DMS 273 (cell line): ENCODE results near the gene DNAAF2.

Experiments used
- DNase-seq: peaks from one replicate; lab custom pipeline; 2025; ENCODE audit not compliant: unreplicated experiment; lab: John Stamatoyannopoulos, UW

The DNAAF2 gene

DNA sequence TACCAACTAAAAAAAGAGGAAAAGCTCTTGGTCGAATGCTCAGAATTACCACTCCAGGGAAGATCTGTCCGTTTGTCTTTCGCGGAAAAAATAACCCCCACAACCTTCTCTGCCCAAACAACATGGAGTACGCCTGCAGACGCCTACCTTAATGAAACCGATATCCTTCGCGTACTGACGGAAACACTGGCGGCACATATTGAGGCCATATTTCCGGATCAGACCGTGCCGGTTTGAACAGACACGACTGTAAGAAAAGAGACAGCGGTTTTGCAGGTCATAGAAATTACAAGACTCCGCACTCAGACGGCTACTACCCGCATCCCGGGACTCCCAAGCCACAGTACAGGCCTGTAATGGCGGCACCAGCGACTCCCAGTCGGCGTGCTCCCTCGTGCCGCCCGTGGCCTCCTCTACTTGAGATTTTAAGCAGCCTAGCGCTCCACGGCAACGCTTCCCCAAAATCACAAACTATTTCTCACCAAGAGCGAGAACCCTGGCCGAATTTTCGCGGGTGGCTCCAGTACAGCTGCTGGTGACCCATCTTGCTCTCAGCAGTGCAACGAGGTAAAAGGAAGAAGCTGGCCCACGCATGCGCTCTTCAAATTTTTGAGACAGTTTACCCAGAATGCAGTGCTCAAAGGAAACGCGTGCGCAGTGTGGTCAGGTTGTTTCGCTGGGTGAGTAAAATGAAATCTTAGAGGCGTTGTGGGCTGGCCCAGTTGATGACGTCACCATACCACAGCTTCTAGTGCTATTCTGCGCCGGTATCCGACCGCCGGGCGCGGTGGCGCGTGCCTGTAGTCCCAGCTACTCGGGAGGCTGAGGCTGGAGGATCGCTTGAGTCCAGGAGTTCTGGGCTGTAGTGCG lies 49.0 kb downstream of the DNAAF2 start, which contains the start of gene RPS29:
RPS29 (minus strand) TSS at position 578 of the 870 bp plus-strand sequence; CDS start at position 544, 34 bp downstream.
- DNase-seq, result peak; percentile 99

- DNase-seq, result peak; percentile 29
Observed at GRCh38 chr14:49584981-49585640, 49.9 kb downstream of the DNAAF2 start.

DNA sequence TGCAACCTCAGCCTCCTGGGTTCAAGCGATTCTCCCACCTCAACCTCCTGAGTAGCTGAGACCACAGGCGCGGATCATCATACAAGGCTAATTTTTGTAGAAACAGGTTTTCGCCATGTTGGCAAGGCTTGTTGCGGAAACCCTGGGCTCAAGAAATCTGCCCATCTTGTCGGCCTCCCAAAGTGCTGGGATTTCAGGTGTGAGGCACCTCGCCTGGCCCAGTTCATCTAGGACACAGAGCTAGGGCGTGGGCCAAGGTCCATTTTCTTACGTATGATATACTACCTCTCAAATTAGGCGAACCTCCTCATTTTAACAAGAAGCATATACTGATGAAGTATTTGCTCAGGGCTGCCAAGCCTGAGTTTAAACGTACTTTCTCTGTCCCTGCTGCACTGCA lies 51.0 kb downstream of the DNAAF2 start:
- no peak for DNase-seq

GRCh38 chr14:49583629-49584028 lies 51.4 kb downstream of the DNAAF2 start:
- no peak for DNase-seq

DNA sequence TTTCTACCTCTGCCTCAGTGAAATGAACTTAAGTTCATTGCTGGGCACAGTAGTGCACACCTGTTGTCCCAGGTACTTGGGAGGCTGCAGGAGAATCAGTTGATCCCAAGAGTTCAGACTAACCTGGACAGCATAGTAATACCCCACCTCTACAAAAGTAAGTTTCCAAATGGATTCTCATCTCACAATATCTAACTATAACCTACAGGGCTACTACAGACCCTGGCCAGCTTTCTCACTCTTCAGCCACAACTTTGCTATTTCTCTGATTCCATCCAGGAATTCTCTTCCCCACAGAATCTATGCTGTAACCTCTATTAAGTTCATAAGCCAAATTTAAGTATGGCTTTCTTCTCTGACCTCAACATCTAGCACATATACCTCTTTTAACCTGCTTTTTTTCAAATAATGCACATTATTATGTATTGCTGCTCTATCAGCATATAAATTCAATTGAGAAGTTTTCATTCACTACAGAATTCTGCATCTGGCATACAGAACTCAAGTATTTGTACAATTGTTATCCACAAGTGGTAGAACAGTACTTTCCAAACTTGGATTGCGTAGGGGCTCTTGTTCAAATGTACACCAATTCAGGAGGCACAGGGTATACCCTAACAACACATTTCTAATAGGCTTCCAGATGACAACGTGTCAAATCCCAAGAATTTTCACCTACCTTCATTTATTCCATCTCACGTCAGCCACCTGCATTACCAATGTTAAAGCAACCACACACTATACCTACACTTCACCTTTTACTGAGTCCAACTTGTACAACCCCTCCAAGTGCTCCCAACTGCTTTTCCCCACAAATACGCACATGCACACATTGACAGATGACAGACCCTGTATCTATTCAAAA lies 52.7 kb downstream of the DNAAF2 start:
- peak; percentile 56 for DNase-seq

DNA sequence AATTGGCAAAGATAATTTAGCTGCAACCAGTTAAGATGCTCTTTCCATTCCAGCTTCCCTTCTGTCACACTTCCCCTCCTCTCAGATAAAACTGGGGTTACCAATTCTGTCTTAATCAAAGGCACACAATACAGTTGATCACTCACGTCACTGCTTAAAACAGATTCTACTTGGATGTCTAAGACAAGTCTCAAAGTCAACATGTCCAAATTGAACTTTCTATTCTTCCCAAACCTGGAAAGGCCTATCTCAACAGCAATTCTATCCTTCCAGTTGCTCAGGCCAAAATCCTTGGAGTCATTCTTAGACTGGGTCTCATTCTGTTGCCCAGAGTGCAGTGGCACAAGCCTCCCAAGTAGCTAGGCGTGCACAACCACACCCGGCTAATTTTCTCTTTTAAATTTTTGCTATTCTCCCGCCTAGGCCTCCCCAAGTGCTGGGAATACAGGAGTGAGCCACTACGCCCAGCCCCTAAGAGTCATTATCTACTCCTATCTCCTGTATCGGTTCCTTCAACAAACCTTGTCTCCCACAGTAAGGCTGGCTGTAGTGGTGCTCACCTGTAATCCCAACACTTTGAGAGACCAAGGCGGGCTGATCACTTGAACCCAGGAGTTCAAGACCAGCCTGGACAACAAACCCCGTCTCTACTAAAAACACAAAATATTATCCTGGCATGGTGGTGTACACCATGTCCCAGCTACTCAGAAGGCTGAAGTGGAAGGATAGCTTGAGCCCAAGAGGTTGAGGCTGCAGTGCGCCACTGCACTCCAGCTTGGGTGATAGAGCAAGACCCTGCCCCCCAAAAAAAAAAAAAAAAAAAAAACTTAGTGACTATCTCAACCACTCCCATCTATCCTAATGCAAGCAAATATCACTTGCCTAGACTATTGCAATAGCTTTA lies 53.6 kb downstream of the DNAAF2 start:
- DNase-seq, result peak; percentile 60

- no peak for DNase-seq
Observed at GRCh38 chr14:49579841-49580240, 55.2 kb downstream of the DNAAF2 start.

DNA sequence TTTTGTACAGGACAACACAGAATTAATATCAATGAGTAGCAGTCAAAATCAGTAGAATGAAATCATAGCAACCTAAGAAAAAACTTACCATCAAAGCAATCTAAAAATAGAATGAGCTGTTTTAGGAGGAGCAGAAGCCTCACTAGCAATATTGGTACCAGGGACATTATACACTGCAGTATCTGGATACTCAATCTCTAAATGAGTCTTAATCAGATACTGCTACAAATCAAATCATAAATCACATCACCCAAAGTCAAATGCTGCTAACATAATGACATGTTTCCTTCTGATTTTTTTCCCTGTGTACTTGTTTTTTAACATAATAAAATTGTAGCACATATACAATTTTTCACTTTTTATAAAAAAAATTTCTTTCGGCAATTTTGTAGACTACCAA lies 56.9 kb downstream of the DNAAF2 start:
- DNase-seq, result no peak
